Neural cell (in vitro differentiated cells): ENCODE results near the gene FGFBP2. TPM values are rescaled to one million over a fixed set of nuclear protein-coding genes. Genes with fewer than 3 reads are reported as not detected.

ENCODE experiments used
- H2AFZ ChIP-seq: fragments of 200-600, 300-800 bp; sonication (generic), shearing (Covaris generic); 2 replicates; pipeline ENCODE4 v1.6.0; 2014; ENCODE audit warnings: low read depth, mild to moderate bottlenecking, antibody characterized with exemption, low read length, moderate library complexity
- H3F3A ChIP-seq: fragments of 200-600 bp; shearing (Covaris generic); 2 replicates; pipeline ENCODE4 v1.6.1; 2016; ENCODE audit warnings: mild to moderate bottlenecking, moderate library complexity, mixed read lengths, antibody characterized with exemption, low read length; ENCODE audit not compliant: insufficient read depth, poor library complexity, severe bottlenecking
- H3K27ac ChIP-seq: fragments of 200-600, 300-800 bp; sonication (generic), shearing (Covaris generic); 2 replicates; pipeline ENCODE4 v1.5.1; 2014; ENCODE audit warnings: mild to moderate bottlenecking, low read length, moderate library complexity
- H3K27me3 ChIP-seq: fragments of 300-800, 200-600 bp; sonication (generic), shearing (Covaris generic); 2 replicates; pipeline ENCODE4 v1.6.0; 2014; ENCODE audit warnings: mild to moderate bottlenecking, low read depth, low read length, moderate library complexity; ENCODE audit not compliant: insufficient read depth
- H3K36me3 ChIP-seq: fragments of 300-800, 200-600 bp; sonication (generic), shearing (Covaris generic); 2 replicates; pipeline ENCODE4 v1.5.1; 2014; ENCODE audit warnings: mild to moderate bottlenecking, antibody characterized with exemption, low read length, moderate library complexity; ENCODE audit not compliant: insufficient read depth
- H3K4me2 ChIP-seq: fragments of 300-800, 200-600 bp; sonication (generic), shearing (Covaris generic); 2 replicates; pipeline ENCODE4 v1.6.0; 2014; ENCODE audit warnings: mild to moderate bottlenecking, low read length
- H3K4me3 ChIP-seq: fragments of 300-800, 200-600 bp; sonication (generic), shearing (Covaris generic); 2 replicates; pipeline ENCODE4 v1.5.1; 2014; ENCODE audit warnings: mild to moderate bottlenecking, low read length, moderate library complexity
- H3K79me2 ChIP-seq: fragments of 200-600 bp; shearing (Covaris generic); replicated peaks from 2 replicates; pipeline ENCODE4 v1.6.0; 2014; ENCODE audit warnings: mild to moderate bottlenecking, low read length, moderate library complexity; ENCODE audit not compliant: insufficient read depth
- H3K9ac ChIP-seq: fragments of 300-800, 200-600 bp; sonication (generic), shearing (Covaris generic); 2 replicates; pipeline ENCODE4 v1.6.1; 2016; ENCODE audit warnings: mild to moderate bottlenecking, low read length, mixed read lengths
- H3K9me2 ChIP-seq: fragments of 200-600 bp; shearing (Covaris generic); 2 replicates; pipeline ENCODE4 v1.6.1; 2016; ENCODE audit warnings: mild to moderate bottlenecking, low read length, mixed read lengths; ENCODE audit not compliant: insufficient read depth
- H3K9me3 ChIP-seq: fragments of 200-600, 300-800 bp; sonication (generic), shearing (Covaris generic); 2 replicates; pipeline ENCODE4 v1.6.1; 2016; ENCODE audit warnings: mild to moderate bottlenecking, mixed run types, low read length, moderate library complexity, mixed read lengths
- H4K20me1 ChIP-seq: fragments of 200-600 bp; shearing (Covaris generic); 2 replicates; pipeline ENCODE4 v1.6.1; 2016; ENCODE audit warnings: mild to moderate bottlenecking, mixed run types; ENCODE audit not compliant: insufficient read depth
- EP300 ChIP-seq: fragments of 450-650 bp; conservative IDR thresholded peaks from 2 replicates; pipeline ENCODE4 v1.6.1; 2014; ENCODE audit warnings: antibody characterized with exemption, mild to moderate bottlenecking, moderate library complexity; ENCODE audit not compliant: poor library complexity, severe bottlenecking
- EZH2 ChIP-seq: fragments of 200-600, 300-800 bp; shearing (Covaris generic), sonication (generic); IDR thresholded peaks from 2 replicates; pipeline ENCODE4 v1.6.1; 2014; ENCODE audit warnings: antibody characterized with exemption, low read length, borderline replicate concordance, mild to moderate bottlenecking; ENCODE audit not compliant: insufficient read depth, poor library complexity, severe bottlenecking
- MXI1 ChIP-seq: fragments of 450-650 bp; conservative IDR thresholded peaks from 2 replicates; pipeline ENCODE4 v1.6.1; 2014; ENCODE audit warnings: antibody characterized with exemption, mild to moderate bottlenecking; ENCODE audit not compliant: poor library complexity, severe bottlenecking
- POLR2AphosphoS5 ChIP-seq: IDR thresholded peaks from 2 replicates; pipeline ENCODE4 v1.6.1; 2012
- RAD21 ChIP-seq: fragments of 450-650 bp; conservative IDR thresholded peaks from 2 replicates; pipeline ENCODE4 v1.6.1; 2014; ENCODE audit warnings: antibody characterized with exemption, mild to moderate bottlenecking, moderate library complexity
- SMC3 ChIP-seq: fragments of 450-650 bp; conservative IDR thresholded peaks from 2 replicates; pipeline ENCODE4 v1.6.1; 2014; ENCODE audit warnings: antibody characterized with exemption, mild to moderate bottlenecking, moderate library complexity; ENCODE audit not compliant: poor library complexity
- TAF1 ChIP-seq: IDR thresholded peaks from 2 replicates; pipeline ENCODE4 v1.6.1; 2012; ENCODE audit warnings: low read depth
- polyA plus RNA-seq: library from polyadenylated mRNA; depleted of rRNA; stranded (reverse); fragments of >200 nt; gene quantifications from 2 replicates; pipeline ENCODE4 v1.2.3, GENCODE V29; 2014
- TF ChIP-seq, protein P1 (sequence below): IDR thresholded peaks from 2 replicates; pipeline ENCODE4 v1.6.1; 2012; ENCODE audit warnings: borderline replicate concordance
- TF ChIP-seq, protein P2 (sequence below): fragments of 450-650 bp; IDR thresholded peaks from 2 replicates; pipeline ENCODE4 v1.5.1; 2014; ENCODE audit warnings: antibody characterized with exemption, mild to moderate bottlenecking, moderate library complexity; ENCODE audit not compliant: poor library complexity, severe bottlenecking

FGFBP2 gene
- polyA plus RNA-seq, 1 donor from 2014 or later: not detected

DNA sequence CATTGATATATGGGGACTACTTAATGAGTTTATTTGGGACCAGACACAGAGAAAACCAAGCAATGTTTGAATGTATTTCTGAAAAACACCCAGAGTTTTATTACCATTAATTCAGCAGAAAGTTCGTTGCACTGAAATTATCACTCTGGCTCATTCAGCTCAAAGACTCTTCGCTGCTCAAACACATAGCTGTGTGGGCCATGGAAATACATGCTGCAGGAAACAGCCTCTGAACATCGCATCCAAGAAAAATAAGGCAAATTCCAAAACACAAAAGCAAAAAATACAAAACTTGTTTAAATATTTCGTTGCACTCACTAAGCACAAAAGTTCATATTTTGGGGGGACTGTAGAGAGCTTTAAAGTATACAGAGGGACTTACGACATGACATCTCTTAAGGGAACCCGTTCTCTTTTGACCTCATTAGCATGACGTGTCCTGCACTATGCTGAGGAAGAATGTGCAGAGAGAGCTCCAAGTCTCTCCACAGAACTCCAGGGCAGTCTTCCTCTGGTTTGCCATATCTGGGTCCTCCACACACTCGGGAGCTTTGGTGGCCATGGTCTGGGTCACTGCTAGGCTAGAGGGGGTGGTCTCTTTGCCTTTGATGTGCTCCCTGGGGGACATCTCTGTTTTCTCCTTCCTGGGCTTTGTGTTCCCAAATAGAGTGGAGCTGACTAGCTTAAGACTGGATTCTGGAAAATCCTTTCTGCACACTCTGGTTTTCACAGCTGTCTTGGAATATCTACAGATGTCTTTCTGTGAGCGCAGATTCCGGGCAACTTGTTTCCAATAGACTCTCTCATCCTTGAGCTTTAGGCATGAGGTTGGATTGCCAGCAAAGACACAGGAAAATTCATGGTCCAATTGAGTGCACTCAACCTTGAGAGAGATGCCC lies 27.2 kb downstream of the FGFBP2 start:
- Histone ChIP-seq H3K27ac (no peak overlapping the region), H4K20me1 (no peaks in the 10 kb centered on the region), H3K4me3 (no peak overlapping the region), H3K4me2 (no peak overlapping the region), H3K9ac (no peak overlapping the region), H2AFZ (no peak overlapping the region), H3F3A (no peaks in the 10 kb centered on the region), H3K27me3 (no peaks in the 10 kb centered on the region), H3K36me3 (no peaks in the 10 kb centered on the region), H3K9me2 (no peaks in the 10 kb centered on the region), H3K79me2 (no peaks in the 10 kb centered on the region), H3K9me3 (no peaks in the 10 kb centered on the region)
- TF ChIP-seq EZH2 (no peak), MXI1 (no peak), TAF1 (no peak), RAD21 (no peak), SMC3 (no peak), EP300 (no peak), POLR2AphosphoS5 (no peak)
- TF ChIP-seq, protein P1, sequence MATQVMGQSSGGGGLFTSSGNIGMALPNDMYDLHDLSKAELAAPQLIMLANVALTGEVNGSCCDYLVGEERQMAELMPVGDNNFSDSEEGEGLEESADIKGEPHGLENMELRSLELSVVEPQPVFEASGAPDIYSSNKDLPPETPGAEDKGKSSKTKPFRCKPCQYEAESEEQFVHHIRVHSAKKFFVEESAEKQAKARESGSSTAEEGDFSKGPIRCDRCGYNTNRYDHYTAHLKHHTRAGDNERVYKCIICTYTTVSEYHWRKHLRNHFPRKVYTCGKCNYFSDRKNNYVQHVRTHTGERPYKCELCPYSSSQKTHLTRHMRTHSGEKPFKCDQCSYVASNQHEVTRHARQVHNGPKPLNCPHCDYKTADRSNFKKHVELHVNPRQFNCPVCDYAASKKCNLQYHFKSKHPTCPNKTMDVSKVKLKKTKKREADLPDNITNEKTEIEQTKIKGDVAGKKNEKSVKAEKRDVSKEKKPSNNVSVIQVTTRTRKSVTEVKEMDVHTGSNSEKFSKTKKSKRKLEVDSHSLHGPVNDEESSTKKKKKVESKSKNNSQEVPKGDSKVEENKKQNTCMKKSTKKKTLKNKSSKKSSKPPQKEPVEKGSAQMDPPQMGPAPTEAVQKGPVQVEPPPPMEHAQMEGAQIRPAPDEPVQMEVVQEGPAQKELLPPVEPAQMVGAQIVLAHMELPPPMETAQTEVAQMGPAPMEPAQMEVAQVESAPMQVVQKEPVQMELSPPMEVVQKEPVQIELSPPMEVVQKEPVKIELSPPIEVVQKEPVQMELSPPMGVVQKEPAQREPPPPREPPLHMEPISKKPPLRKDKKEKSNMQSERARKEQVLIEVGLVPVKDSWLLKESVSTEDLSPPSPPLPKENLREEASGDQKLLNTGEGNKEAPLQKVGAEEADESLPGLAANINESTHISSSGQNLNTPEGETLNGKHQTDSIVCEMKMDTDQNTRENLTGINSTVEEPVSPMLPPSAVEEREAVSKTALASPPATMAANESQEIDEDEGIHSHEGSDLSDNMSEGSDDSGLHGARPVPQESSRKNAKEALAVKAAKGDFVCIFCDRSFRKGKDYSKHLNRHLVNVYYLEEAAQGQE: no peak
- TF ChIP-seq, protein P2, sequence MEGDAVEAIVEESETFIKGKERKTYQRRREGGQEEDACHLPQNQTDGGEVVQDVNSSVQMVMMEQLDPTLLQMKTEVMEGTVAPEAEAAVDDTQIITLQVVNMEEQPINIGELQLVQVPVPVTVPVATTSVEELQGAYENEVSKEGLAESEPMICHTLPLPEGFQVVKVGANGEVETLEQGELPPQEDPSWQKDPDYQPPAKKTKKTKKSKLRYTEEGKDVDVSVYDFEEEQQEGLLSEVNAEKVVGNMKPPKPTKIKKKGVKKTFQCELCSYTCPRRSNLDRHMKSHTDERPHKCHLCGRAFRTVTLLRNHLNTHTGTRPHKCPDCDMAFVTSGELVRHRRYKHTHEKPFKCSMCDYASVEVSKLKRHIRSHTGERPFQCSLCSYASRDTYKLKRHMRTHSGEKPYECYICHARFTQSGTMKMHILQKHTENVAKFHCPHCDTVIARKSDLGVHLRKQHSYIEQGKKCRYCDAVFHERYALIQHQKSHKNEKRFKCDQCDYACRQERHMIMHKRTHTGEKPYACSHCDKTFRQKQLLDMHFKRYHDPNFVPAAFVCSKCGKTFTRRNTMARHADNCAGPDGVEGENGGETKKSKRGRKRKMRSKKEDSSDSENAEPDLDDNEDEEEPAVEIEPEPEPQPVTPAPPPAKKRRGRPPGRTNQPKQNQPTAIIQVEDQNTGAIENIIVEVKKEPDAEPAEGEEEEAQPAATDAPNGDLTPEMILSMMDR: no peak

DNA sequence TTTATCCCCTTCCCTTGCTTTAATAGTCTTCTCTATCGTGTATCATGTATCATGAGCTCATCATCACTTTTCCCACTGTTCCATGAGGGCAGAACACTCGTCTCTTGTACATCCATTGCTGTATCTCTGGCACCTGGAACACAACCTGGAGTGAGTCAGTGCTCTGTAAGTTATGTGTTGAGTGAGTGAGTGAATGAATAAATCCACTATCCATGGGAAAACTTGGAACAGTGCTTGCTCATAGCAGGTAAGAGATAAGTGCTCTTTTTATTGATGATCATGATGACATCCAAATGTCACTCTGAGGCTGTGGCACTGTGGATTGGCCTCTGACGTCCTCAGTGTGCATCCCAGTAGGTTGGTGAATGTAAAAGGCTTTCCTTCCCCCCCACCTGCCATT lies 28.7 kb downstream of the FGFBP2 start:
- Histone ChIP-seq H3K79me2 (no peaks in the 10 kb centered on the region), H3K36me3 (no peaks in the 10 kb centered on the region), H3K9me2 (no peaks in the 10 kb centered on the region), H2AFZ (no peak overlapping the region), H3K27ac (no peak overlapping the region), H3K27me3 (no peaks in the 10 kb centered on the region), H3K9me3 (no peaks in the 10 kb centered on the region), H4K20me1 (no peaks in the 10 kb centered on the region), H3F3A (no peaks in the 10 kb centered on the region), H3K4me2 (no peak overlapping the region), H3K4me3 (no peak overlapping the region), H3K9ac (no peak overlapping the region)
- no peak for TF ChIP-seq POLR2AphosphoS5
- no peak for TF ChIP-seq SMC3
- TF ChIP-seq EZH2: no peak
- TF ChIP-seq MXI1: no peak
- no peak for TF ChIP-seq TAF1
- TF ChIP-seq, protein P1: no peak
- TF ChIP-seq EP300: no peak
